ENCODE measurements around the gene UGT1A5.

- TF ChIP-seq GATA2 (IDR thresholded peaks at IDR 0.05; ENCODE audit: low read depth, low read length) (no peak), GATA3 (IDR thresholded peaks at IDR 0.05; ENCODE audit: low read depth, low read length) (no peak)
These were observed 31.1 kb upstream of the UGT1A5 start, which contains the start of gene UGT1A7 for GRCh38 chr2:233681521-233682099.

Measured in SH-SY5Y (cell line).